Measurements from ENCODE around the gene DNAH12.
"Not testable (repeated sequence)": the region's sequence is repeated elsewhere in the genome, so short reads cannot be mapped to it uniquely, and the experiment has no call there.

DNAH12 gene

GRCh38 chr3:57309769-57310360 lies 234.3 kb downstream of the DNAH12 start:
- DNase-seq (ENCODE audit: low read depth): no peak

GRCh38 chr3:57303520-57303919 lies 240.6 kb downstream of the DNAH12 start:
- not testable (repeated sequence) for DNase-seq (ENCODE audit: low read depth)

GRCh38 chr3:57298041-57298440 lies 246.1 kb downstream of the DNAH12 start:
- DNase-seq (ENCODE audit: low read depth): no peak

GRCh38 chr3:57292897-57293526 lies 251.1 kb downstream of the DNAH12 start:
- DNase-seq (ENCODE audit: low read depth): no peak

GRCh38 chr3:57292159-57292896 lies 251.8 kb downstream of the DNAH12 start, which contains the start of gene ASB14:
Gene ASB14 (minus strand): TSS chr3:57292685. CDS start chr3:57292033, 652 bp downstream.
- no peak for DNase-seq (ENCODE audit: low read depth)

GRCh38 chr3:57288403-57288802 lies 255.7 kb downstream of the DNAH12 start:
- no peak for DNase-seq (ENCODE audit: low read depth)

- no peak for DNase-seq (ENCODE audit: low read depth)
These were observed 256.9 kb downstream of the DNAH12 start for GRCh38 chr3:57287205-57287604.

- no peak for DNase-seq (ENCODE audit: low read depth)
These were observed 260.8 kb downstream of the DNAH12 start for GRCh38 chr3:57283334-57283733.

- DNase-seq (ENCODE audit: low read depth): no peak
These were observed 262.4 kb downstream of the DNAH12 start for GRCh38 chr3:57281715-57282114.

GRCh38 chr3:57279685-57280084 lies 264.5 kb downstream of the DNAH12 start:
- DNase-seq (ENCODE audit: low read depth): no peak

GRCh38 chr3:57278237-57278636 lies 265.9 kb downstream of the DNAH12 start:
- DNase-seq (ENCODE audit: low read depth): no peak

GRCh38 chr3:57275393-57275792 lies 268.8 kb downstream of the DNAH12 start:
- DNase-seq (ENCODE audit: low read depth): no peak

GRCh38 chr3:57274845-57275244 lies 269.3 kb downstream of the DNAH12 start:
- DNase-seq (ENCODE audit: low read depth): no peak

GRCh38 chr3:57268416-57268815 lies 275.7 kb downstream of the DNAH12 start:
- no peak for DNase-seq (ENCODE audit: low read depth)

- DNase-seq (ENCODE audit: low read depth): no peak
These were observed 282.2 kb downstream of the DNAH12 start for GRCh38 chr3:57261929-57262328.

GRCh38 chr3:57261119-57261518 lies 283.0 kb downstream of the DNAH12 start:
- no peak for DNase-seq (ENCODE audit: low read depth)

- DNase-seq (ENCODE audit: low read depth): no peak
These were observed 286.5 kb downstream of the DNAH12 start for GRCh38 chr3:57257678-57258077.

GRCh38 chr3:57256844-57257243 lies 287.3 kb downstream of the DNAH12 start:
- no peak for DNase-seq (ENCODE audit: low read depth)

GRCh38 chr3:57252404-57252803 lies 291.7 kb downstream of the DNAH12 start:
- DNase-seq (ENCODE audit: low read depth): no peak

GRCh38 chr3:57244946-57245345 lies 299.2 kb downstream of the DNAH12 start:
- no peak for DNase-seq (ENCODE audit: low read depth)
